ENCODE results near the gene SCRN2.

The SCRN2 gene

GRCh38 chr17:47840742-47841487 lies at the start of gene SCRN2:
Gene SCRN2, minus strand, starts transcription at chr17:47841273. Its CDS starts 430 bp downstream, at chr17:47840843.
- in situ Hi-C loops (cut with MboI; ENCODE audit: low sequenced_read_pairs), result loop anchor here (5.0 kb wide), 1 partner anchor 46 kb away; no protein-coding TSS in a partner anchor

- in situ Hi-C loops (cut with MboI; ENCODE audit: low sequenced_read_pairs), result loop anchor here (5.0 kb wide), 1 partner anchor 48 kb away; the partner anchor contains the start of gene SCRN2
These were observed 48.9 kb upstream of the SCRN2 start for GRCh38 chr17:47889734-47890529.

- in situ Hi-C loops (cut with MboI; ENCODE audit: low sequenced_read_pairs), result loop anchor here (5.0 kb wide), 1 partner anchor 46 kb away; the partner anchor contains the start of gene SCRN2
These were observed 47.2 kb upstream of the SCRN2 start for GRCh38 chr17:47888293-47888692.

GRCh38 chr17:47884905-47885730 lies 44.0 kb upstream of the SCRN2 start:
- in situ Hi-C loops (cut with MboI; ENCODE audit: low sequenced_read_pairs), result loop anchor here (5.0 kb wide), 1 partner anchor 43 kb away; the partner anchor contains the start of gene SCRN2

GRCh38 chr17:47884427-47884740 lies 43.3 kb upstream of the SCRN2 start:
- in situ Hi-C loops (cut with MboI; ENCODE audit: low sequenced_read_pairs), result no loop called here

- in situ Hi-C loops (cut with MboI; ENCODE audit: low sequenced_read_pairs), result no loop called here
These were observed 42.7 kb upstream of the SCRN2 start for GRCh38 chr17:47883589-47884426.

- in situ Hi-C loops (cut with MboI; ENCODE audit: low sequenced_read_pairs), result no loop called here
These were observed 41.9 kb upstream of the SCRN2 start for GRCh38 chr17:47882695-47883588.

- in situ Hi-C loops (cut with MboI; ENCODE audit: low sequenced_read_pairs), result no loop called here
These were observed 41.2 kb upstream of the SCRN2 start for GRCh38 chr17:47882247-47882646.

GRCh38 chr17:47879776-47880454 lies 38.8 kb upstream of the SCRN2 start:
- in situ Hi-C loops (cut with MboI; ENCODE audit: low sequenced_read_pairs), result no loop called here

- in situ Hi-C loops (cut with MboI; ENCODE audit: low sequenced_read_pairs), result no loop called here
These were observed 38.0 kb upstream of the SCRN2 start for GRCh38 chr17:47879028-47879585.

GRCh38 chr17:47878203-47879027 lies 37.3 kb upstream of the SCRN2 start:
- in situ Hi-C loops (cut with MboI; ENCODE audit: low sequenced_read_pairs), result no loop called here

GRCh38 chr17:47877368-47878034 lies 36.4 kb upstream of the SCRN2 start:
- in situ Hi-C loops (cut with MboI; ENCODE audit: low sequenced_read_pairs), result no loop called here

GRCh38 chr17:47875011-47875985 lies 34.2 kb upstream of the SCRN2 start:
- in situ Hi-C loops (cut with MboI; ENCODE audit: low sequenced_read_pairs), result no loop called here

GRCh38 chr17:47873200-47874090 lies 32.4 kb upstream of the SCRN2 start:
- in situ Hi-C loops (cut with MboI; ENCODE audit: low sequenced_read_pairs), result no loop called here

- in situ Hi-C loops (cut with MboI; ENCODE audit: low sequenced_read_pairs), result no loop called here
These were observed 31.6 kb upstream of the SCRN2 start for GRCh38 chr17:47872651-47873161.

Measured in HL-60/S4 treated with phorbol 12-myristate 13-acetate at 8.2 ng/mL for 4 days and 3 days (cell line).